Transverse colon (tissue), 4 donors: ENCODE measurements around the gene CSNK1G1. TPM values are rescaled to one million over a fixed set of nuclear protein-coding genes. Genes with fewer than 3 reads are reported as not detected.

Experiments
- DNase-seq: peaks from one replicate; pipeline ENCODE4 v3.0.0-alpha.2; 2019
- H3K27ac ChIP-seq, 4 donors: fragments of 200-600 bp; sonication (generic); 2 replicates each; pipeline ENCODE4 v1.5.1; 2016 to 2018; ENCODE audit warnings: inconsistent platforms in 4 of 4
- H3K27me3 ChIP-seq: fragments of 200-600 bp; sonication (generic); 2 replicates; pipeline ENCODE4 v1.5.1; 2017; ENCODE audit warnings: inconsistent platforms
- H3K36me3 ChIP-seq, 4 donors: fragments of 200-600 bp; sonication (generic); 2 replicates each; pipeline ENCODE4 v1.5.1; 2017 to 2019; ENCODE audit warnings: inconsistent platforms in 4 of 4
- H3K4me1 ChIP-seq, 4 donors: fragments of 200-600 bp; sonication (generic); 2 replicates each; pipeline ENCODE4 v1.5.1; 2017 to 2020; ENCODE audit warnings: inconsistent platforms in 4 of 4
- H3K4me3 ChIP-seq, 4 donors: fragments of 200-600 bp; sonication (generic); 1 replicate in 1 of 4; 2 replicates in 3 of 4; pipeline versions ENCODE4 v1.5.1 to v1.6.1; 2017 to 2019; ENCODE audit warnings: inconsistent platforms in 4 of 4
- H3K9me3 ChIP-seq, 2 donors: fragments of 200-600 bp; sonication (generic); 2 replicates each; pipeline ENCODE4 v1.5.1; 2017 to 2019; ENCODE audit warnings: inconsistent platforms in 2 of 2
- CTCF ChIP-seq, 5 experiments: fragments of 200-600 bp in 3 of 5; fragments of 450-650 bp in 2 of 5; sonication (generic) in 3 of 5; IDR thresholded peaks; 1 replicate in 2 of 5; 2 replicates in 3 of 5; pipeline ENCODE4 v1.5.1; 2016 to 2017; ENCODE audit warnings: antibody characterized with exemption in 5 of 5, inconsistent platforms in 3 of 5, mild to moderate bottlenecking in 2 of 5, moderate library complexity in 1 of 5
- EP300 ChIP-seq: sonication (generic); formaldehyde crosslinking; IDR thresholded peaks from one replicate; pipeline ENCODE4 v1.6.1; 2017; ENCODE audit warnings: antibody characterized with exemption, low read depth
- POLR2A ChIP-seq: fragments of 450-650 bp; IDR thresholded peaks from one replicate; pipeline ENCODE4 v1.6.1; 2016; ENCODE audit warnings: antibody characterized with exemption, mild to moderate bottlenecking, moderate library complexity
- POLR2AphosphoS5 ChIP-seq, 3 donors: sonication (generic); formaldehyde crosslinking; IDR thresholded peaks; one replicate each; pipeline ENCODE4 v1.6.1; 2016; ENCODE audit warnings: antibody characterized with exemption in 3 of 3
- WGBS, 2 donors: methylation state at CpG; one replicate each; pipeline ENCODE4 v1.1.5; 2018; ENCODE audit warnings: low coverage in 1 of 2; 5-methylcytosine and 5-hydroxymethylcytosine counted together
- in situ Hi-C, 4 donors: fragments of 200-750 bp; cut with MboI; loops; one replicate each; pipeline versions ENCODE4 v1.15.0 to v1.15.1; 2017; ENCODE audit warnings: low sequenced_read_pairs in 3 of 4, low pct_ligation_motif_present in 1 of 4, low pct_unique_long_range_greater_than_20kb in 1 of 4
- intact Hi-C: fragments of 100-400 bp; cut with DNase I; formaldehyde crosslinking; loops from one replicate; pipeline ENCODE4 v1.15.1; 2023; ENCODE audit warnings: low total_unique reads
- total RNA-seq, 4 donors: library from RNA; depleted of rRNA; stranded (reverse); fragments of >200 nt; gene quantifications; one replicate each; pipeline ENCODE4 v1.1.0, GENCODE V29; 2016

The CSNK1G1 gene
- total RNA-seq, 4 donors from 2014 or later = 6.2 to 34.4 (median 19.7) TPM

DNA sequence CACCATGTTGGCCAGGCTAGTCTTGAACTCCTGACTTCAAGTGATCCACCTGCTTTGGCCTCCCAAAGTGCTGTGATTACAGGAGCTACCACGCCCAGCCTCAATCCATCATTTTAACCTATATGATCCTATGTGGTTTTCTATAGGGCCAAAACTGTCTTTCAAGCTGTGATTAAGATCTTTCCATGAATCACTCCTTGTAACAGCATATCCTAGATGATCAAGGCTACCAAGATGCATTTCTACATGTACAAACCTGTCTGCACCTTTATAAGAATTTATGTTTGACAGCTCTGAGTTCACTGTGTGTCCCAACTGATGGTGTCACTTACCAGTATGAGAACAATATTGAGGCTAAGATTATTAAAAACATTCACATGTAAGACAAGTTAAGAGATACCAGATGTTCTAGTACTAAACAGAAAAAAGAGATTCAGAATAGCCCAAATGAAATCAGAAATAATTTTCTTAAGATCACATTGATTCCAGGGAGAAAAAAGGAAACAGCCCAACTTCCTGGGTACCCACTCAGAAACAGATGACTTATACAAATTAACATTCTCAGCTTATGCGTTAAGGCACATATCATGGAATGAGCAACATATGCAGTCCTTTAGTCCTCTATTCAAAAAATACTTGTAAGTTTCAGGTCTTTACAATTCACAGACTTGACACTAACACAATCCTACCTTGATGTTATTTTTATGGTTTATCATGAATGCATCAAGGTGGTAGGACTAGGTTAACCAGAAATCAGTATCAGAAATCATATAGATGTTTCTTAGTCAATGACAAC is 168.4 kb downstream of the CSNK1G1 start:
- in situ Hi-C loops = no loop called here
- TF ChIP-seq CTCF (IDR thresholded peaks at IDR 0.05) (no peak), POLR2A (no peak)
- intact Hi-C loops = no loop called here
- H3K36me3 ChIP-seq = no peaks in the 10 kb centered on the region
- no peaks in the 10 kb centered on the region for H3K27me3 ChIP-seq
- WGBS, 2 donors = 87 to 89% methylated on average over 1 to 2 of the region's 2 CpGs
- no peak overlapping the region for H3K4me3 ChIP-seq
- H3K4me1 ChIP-seq = no peaks in the 10 kb centered on the region
- H3K9me3 ChIP-seq = no peaks in the 10 kb centered on the region
- H3K27ac ChIP-seq = no peak overlapping the region
- no peak for DNase-seq

- H3K27ac ChIP-seq = no peak overlapping the region
- no peaks in the 10 kb centered on the region for H3K4me1 ChIP-seq
- H3K4me3 ChIP-seq = no peak overlapping the region
- WGBS, 2 donors = 89% methylated on average over 9 of the region's 9 CpGs; no CpG with 5 or more reads in 1 of the 2 donors
- no peaks in the 10 kb centered on the region for H3K27me3 ChIP-seq
- no peak for TF ChIP-seq CTCF (IDR thresholded peaks at IDR 0.05)
- DNase-seq = no peak
- peaks cover 0 to 3% (median 0%) of the 10 kb centered on the region in 4 donors for H3K36me3 ChIP-seq
- H3K9me3 ChIP-seq = no peaks in the 10 kb centered on the region
- intact Hi-C loops (no loop called here), in situ Hi-C loops (no loop called here)
Observed at GRCh38 chr15:64185146-64185911, 170.6 kb downstream of the CSNK1G1 start.

DNA sequence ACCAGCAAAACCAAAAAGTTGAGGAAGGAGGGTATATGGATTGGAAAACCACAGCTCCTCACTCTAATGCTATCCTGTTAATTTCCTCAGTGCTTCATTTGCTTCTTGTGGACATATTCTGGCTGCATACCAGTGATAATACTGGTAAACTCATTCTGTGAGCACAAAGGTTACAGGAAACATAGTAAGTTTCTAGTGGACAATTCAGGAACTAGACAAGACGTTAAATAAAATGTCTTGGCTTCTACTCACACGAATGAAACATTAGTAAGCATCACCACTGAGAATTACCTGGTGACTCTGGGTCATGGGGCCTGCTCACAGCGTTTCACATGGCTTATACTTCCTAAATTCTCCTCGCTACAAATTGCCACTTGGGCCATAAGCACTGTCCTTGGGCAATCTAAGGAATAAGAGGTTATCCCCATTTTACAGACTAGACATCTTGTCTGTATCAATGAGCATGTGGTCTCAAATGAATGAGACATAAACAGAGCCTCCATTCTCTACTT is 173.1 kb downstream of the CSNK1G1 start:
- Histone ChIP-seq H3K27ac (no peak overlapping the region), H3K36me3 (peaks cover 0 to 7% (median 0%) of the 10 kb centered on the region in 4 donors), H3K9me3 (no peaks in the 10 kb centered on the region), H3K27me3 (no peaks in the 10 kb centered on the region), H3K4me3 (no peak overlapping the region), H3K4me1 (no peaks in the 10 kb centered on the region)
- TF ChIP-seq POLR2AphosphoS5 (IDR thresholded peaks at IDR 0.05) = no peak
- TF ChIP-seq POLR2A = no peak
- no peak for TF ChIP-seq EP300
- no peak for TF ChIP-seq CTCF (IDR thresholded peaks at IDR 0.05)
- no peak for DNase-seq
- in situ Hi-C loops = no loop called here
- intact Hi-C loops = no loop called here
- 33 to 68% methylated on average over 3 to 4 of the region's 4 CpGs for WGBS, 2 donors

GRCh38 chr15:64180235-64180824 is 175.6 kb downstream of the CSNK1G1 start:
- no peak for TF ChIP-seq CTCF (IDR thresholded peaks at IDR 0.05)
- no peak for TF ChIP-seq EP300
- TF ChIP-seq POLR2AphosphoS5 (IDR thresholded peaks at IDR 0.05) = no peak
- no peak for TF ChIP-seq POLR2A
- Histone ChIP-seq H3K27me3 (no peaks in the 10 kb centered on the region), H3K36me3 (peaks cover 0 to 7% (median under 1%) of the 10 kb centered on the region in 4 donors), H3K4me1 (no peaks in the 10 kb centered on the region), H3K9me3 (no peaks in the 10 kb centered on the region), H3K27ac (no peak overlapping the region), H3K4me3 (no peak overlapping the region)
- in situ Hi-C loops (no loop called here), intact Hi-C loops (no loop called here)
- 71% methylated on average over 6 to 8 of the region's 8 CpGs for WGBS, 2 donors
- DNase-seq = no peak
